Cardiac muscle cell (in vitro differentiated cells and primary cell): ENCODE results near the gene ABHD12. TPM values are rescaled to one million over a fixed set of nuclear protein-coding genes. Genes with fewer than 3 reads are reported as not detected.

Experiments used
- DNase-seq, 2 donors: peaks; one replicate each; pipeline versions ENCODE4 v3.0.0 to v3.0.0-alpha.2; 2010 to 2017; ENCODE audit warnings: low read depth in 1 of 2, low spot score in 1 of 2
- H3K27ac ChIP-seq: fragments of 200-600 bp; sonication (generic); 2 replicates; pipeline ENCODE4 v1.5.1; 2016
- H3K27me3 ChIP-seq: fragments of 200-600 bp; sonication (generic); 2 replicates; pipeline ENCODE4 v1.6.0; 2016; ENCODE audit warnings: control low read depth
- H3K36me3 ChIP-seq: fragments of 200-600 bp; sonication (generic); 2 replicates; pipeline ENCODE4 v1.5.1; 2016; ENCODE audit warnings: control low read depth
- H3K4me1 ChIP-seq: fragments of 200-600 bp; sonication (generic); 2 replicates; pipeline ENCODE4 v1.8.1; 2017; ENCODE audit warnings: low read depth, mild to moderate bottlenecking, mixed run types
- H3K4me3 ChIP-seq: fragments of 200-600 bp; sonication (generic); 2 replicates; pipeline ENCODE4 v1.5.1; 2016; ENCODE audit warnings: mild to moderate bottlenecking
- H3K9me3 ChIP-seq: fragments of 200-600 bp; sonication (generic); 2 replicates; pipeline ENCODE4 v1.5.1; 2017; ENCODE audit warnings: low read depth, mild to moderate bottlenecking, control low read depth
- CTCF ChIP-seq: IDR thresholded peaks from 2 replicates; pipeline ENCODE4 v1.5.1; 2012; ENCODE audit warnings: low read depth, mild to moderate bottlenecking, low read length
- polyA plus RNA-seq: library from polyadenylated mRNA; unstranded; fragments of >200 nt; fragmentation: Nextera tagmentation; extraction: Ambion mirVana; gene quantifications from 2 replicates; pipeline ENCODE4 v1.2.1, GENCODE V29; 2016
- total RNA-seq: library from RNA; depleted of rRNA; stranded (reverse); fragments of >200 nt; gene quantifications from 2 replicates; pipeline ENCODE4 v1.2.3, GENCODE V29; 2016

ABHD12 gene
- total and polyA plus RNA-seq, 2 experiments from 2014 or later = 57.4 to 113 TPM

GRCh38 chr20:25280051-25280573 is 110.5 kb downstream of the ABHD12 start:
- H3K9me3 ChIP-seq = no peaks in the 10 kb centered on the region
- DNase-seq = no peak
- TF ChIP-seq CTCF = no peak
- H3K4me1 ChIP-seq = no peaks in the 10 kb centered on the region
- H3K36me3 ChIP-seq = peaks cover 69% of the 10 kb centered on the region
- H3K4me3 ChIP-seq = no peak overlapping the region
- H3K27ac ChIP-seq = no peak overlapping the region
- H3K27me3 ChIP-seq = no peaks in the 10 kb centered on the region

GRCh38 chr20:25279403-25279802 is 111.2 kb downstream of the ABHD12 start:
- DNase-seq = no peak
- no peak overlapping the region for H3K27ac ChIP-seq
- H3K36me3 ChIP-seq = peaks cover 71% of the 10 kb centered on the region
- no peaks in the 10 kb centered on the region for H3K27me3 ChIP-seq
- no peaks in the 10 kb centered on the region for H3K9me3 ChIP-seq
- H3K4me1 ChIP-seq = no peaks in the 10 kb centered on the region
- no peak overlapping the region for H3K4me3 ChIP-seq
- no peak for TF ChIP-seq CTCF

GRCh38 chr20:25278636-25279361 is 111.8 kb downstream of the ABHD12 start:
- Histone ChIP-seq H3K36me3 (peaks cover 67% of the 10 kb centered on the region), H3K27me3 (no peaks in the 10 kb centered on the region), H3K4me3 (no peak overlapping the region), H3K9me3 (no peaks in the 10 kb centered on the region), H3K27ac (no peak overlapping the region), H3K4me1 (no peaks in the 10 kb centered on the region)
- TF ChIP-seq CTCF = no peak
- DNase-seq = no peak

- Histone ChIP-seq H3K36me3 (peaks cover 61% of the 10 kb centered on the region), H3K27ac (no peak overlapping the region), H3K4me1 (no peaks in the 10 kb centered on the region), H3K27me3 (no peaks in the 10 kb centered on the region), H3K4me3 (no peak overlapping the region), H3K9me3 (no peaks in the 10 kb centered on the region)
- DNase-seq = no peak
- TF ChIP-seq CTCF = no peak
These were observed 112.6 kb downstream of the ABHD12 start for GRCh38 chr20:25277941-25278521.

GRCh38 chr20:25277051-25277801 is 113.4 kb downstream of the ABHD12 start:
- Histone ChIP-seq H3K4me1 (no peaks in the 10 kb centered on the region), H3K36me3 (peaks cover 59% of the 10 kb centered on the region), H3K27me3 (no peaks in the 10 kb centered on the region), H3K9me3 (no peaks in the 10 kb centered on the region), H3K27ac (no peak overlapping the region), H3K4me3 (no peak overlapping the region)
- DNase-seq = no peak
- TF ChIP-seq CTCF = no peak
